ENCODE measurements around the gene SLC7A10.
A peak's percentile ranks its signal among the peaks of the same experiment; 100 is the strongest.

Gene SLC7A10

DNA sequence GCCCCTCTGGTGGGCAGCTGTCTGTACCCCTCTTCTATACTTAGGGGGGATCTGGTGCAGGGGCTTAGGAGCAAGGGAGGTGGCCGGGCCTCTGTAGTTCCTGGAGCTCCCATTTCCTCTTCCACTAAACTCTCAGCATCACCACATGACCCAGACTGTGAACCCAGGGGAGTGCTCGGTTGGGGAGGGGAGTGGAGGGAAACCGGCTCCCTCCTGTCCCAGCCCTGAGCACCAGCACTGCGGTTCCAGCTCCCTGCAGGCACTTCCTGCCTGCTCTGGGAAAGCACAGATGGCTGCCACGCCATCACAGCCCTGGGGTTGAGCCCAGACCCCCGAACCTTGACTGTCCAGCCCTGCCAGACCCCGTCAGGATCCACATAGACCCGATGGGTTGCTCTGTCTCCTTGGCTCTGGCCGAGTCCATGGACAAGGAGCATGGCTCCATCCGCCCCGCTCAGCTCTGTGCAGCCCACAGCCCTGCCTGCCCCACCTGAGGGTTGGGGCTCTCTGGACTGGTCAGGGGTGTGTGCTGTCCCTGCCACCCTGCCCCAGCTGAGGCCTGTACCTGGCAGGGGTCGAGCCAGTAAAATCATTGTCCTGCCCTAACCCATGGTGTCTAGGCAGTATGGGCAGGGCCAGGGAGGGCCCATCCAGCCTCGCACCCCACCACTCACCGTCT, 36.0 kb upstream of the SLC7A10 start:
- Mint-ChIP-seq H3K36me3 (ENCODE audit: low read depth) (no peaks in the 10 kb centered on the region), H3K9me3 (no peaks in the 10 kb centered on the region), H3K4me1 (peaks cover 12% of the 10 kb centered on the region), H3K27me3 (peaks cover 23% of the 10 kb centered on the region), H3K4me3 (no peak overlapping the region), H3K27ac (no peak overlapping the region)
- no peak for DNase-seq
- no peak for ATAC-seq

DNA sequence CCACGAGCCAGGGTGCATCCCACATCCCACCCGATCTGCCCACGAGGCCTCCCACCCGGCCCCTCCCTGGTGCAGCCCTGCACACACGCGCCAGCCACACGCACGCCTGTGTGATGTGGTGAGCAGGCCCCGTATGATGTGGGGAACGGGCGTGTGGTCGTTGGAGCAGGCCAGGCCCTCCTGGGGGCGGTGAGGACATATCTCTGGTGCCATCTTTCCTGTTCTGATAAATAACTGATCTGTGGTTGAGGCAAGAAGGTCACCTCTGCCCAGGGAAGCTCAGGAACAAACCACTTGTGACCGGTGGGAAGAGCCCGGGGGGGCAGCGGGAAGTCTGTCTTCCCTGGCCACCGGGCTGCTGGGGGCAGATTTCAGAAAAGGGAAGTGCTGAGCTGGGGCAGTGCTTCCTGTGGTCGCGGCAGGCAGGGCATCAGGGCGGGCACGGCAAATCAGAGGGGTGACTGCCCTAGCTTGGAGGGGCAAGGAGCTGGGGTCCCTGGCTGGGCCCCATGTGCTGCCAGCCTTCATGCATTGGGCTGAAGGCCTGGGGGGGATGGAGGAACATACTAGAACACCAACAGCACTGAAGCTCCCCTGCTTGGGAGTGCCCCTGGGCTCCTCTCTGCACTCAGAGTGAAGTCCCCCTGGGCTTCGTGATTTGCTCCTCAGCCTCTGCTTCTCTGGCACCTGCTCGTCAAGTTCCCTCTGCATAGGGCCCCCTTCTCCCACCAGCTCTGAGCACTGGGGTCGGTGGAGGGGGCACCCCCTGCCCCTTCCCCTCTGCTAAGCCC, 35.2 kb upstream of the SLC7A10 start:
- DNase-seq (no peak), ATAC-seq (peak; percentile 40)
- no peaks in the 10 kb centered on the region for H3K9me3 Mint-ChIP-seq
- no peaks in the 10 kb centered on the region for H3K36me3 Mint-ChIP-seq (ENCODE audit: low read depth)
- peaks cover 23% of the 10 kb centered on the region for H3K27me3 Mint-ChIP-seq
- peaks cover 12% of the 10 kb centered on the region for H3K4me1 Mint-ChIP-seq
- no peak overlapping the region for H3K27ac Mint-ChIP-seq
- H3K4me3 Mint-ChIP-seq = no peak overlapping the region

DNA sequence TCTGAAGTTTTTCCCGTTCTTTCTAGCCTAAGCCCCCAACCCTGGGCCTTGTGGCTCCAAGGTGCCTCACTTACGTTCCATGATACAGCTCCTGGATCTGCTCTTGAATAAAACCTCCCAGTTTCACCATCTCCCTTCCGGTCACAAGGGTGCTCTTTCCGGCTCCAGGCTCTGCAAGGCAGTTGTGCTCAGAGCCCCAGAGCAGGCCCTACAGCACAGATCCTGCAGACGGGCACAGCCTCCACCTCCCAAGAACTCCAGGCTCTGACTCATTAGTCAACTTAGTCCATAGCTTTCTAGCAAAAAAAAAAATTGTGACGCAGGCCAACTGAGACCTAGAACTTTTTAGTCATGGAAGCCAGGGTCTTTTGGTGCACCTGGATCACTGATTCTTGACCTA, 33.9 kb upstream of the SLC7A10 start:
- no peak overlapping the region for H3K4me3 Mint-ChIP-seq
- H3K36me3 Mint-ChIP-seq (ENCODE audit: low read depth) = no peaks in the 10 kb centered on the region
- no peaks in the 10 kb centered on the region for H3K9me3 Mint-ChIP-seq
- H3K4me1 Mint-ChIP-seq = peaks cover 12% of the 10 kb centered on the region
- H3K27me3 Mint-ChIP-seq = peaks cover 22% of the 10 kb centered on the region
- no peak for ATAC-seq
- H3K27ac Mint-ChIP-seq = no peak overlapping the region
- DNase-seq = no peak

DNA sequence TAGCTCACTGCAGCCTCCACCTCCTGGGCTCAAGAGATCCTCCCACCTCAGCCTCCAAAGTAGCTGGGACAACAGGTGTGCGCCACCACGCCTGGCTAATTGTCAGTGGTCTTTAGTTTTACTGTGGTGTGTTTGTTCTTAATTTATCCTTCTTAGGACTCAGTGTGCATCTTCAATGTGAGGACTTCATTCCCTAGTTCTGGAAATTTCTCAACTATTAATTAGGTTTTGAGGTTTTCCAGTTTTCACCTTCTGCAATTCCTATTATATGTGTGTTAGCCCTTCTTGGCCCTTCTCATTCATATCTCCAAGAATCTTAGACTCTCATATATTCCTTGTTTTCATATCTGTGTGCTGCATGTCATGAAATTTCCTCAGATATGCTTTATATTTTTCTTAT, 32.2 kb upstream of the SLC7A10 start:
- no peak overlapping the region for H3K27ac Mint-ChIP-seq
- no peaks in the 10 kb centered on the region for H3K9me3 Mint-ChIP-seq
- no peak overlapping the region for H3K4me3 Mint-ChIP-seq
- ATAC-seq (no peak), DNase-seq (no peak)
- peaks cover 17% of the 10 kb centered on the region for H3K27me3 Mint-ChIP-seq
- H3K4me1 Mint-ChIP-seq = peaks cover 12% of the 10 kb centered on the region
- H3K36me3 Mint-ChIP-seq (ENCODE audit: low read depth) = no peaks in the 10 kb centered on the region

DNA sequence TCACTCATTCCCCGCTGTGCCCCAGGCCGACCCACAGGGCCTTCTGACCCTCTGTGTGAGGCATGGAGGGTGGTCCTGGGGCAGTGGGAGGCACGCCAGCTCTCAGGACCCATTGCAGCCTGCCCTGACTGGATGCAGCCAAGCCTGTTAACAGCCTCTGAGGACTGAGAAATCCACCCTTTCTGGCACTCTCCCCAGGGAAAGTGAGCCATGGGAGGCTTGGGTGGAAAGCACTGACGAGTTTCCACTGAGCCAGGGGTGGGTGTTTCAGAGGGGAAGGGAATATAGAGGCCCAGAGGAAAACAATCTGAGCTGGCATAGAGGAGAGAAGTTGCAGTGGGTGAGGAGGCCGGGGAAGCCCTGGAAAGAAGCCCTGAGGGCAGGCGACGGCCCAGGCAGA, 30.6 kb upstream of the SLC7A10 start:
- Mint-ChIP-seq H3K9me3 (no peaks in the 10 kb centered on the region), H3K4me1 (peaks cover 5% of the 10 kb centered on the region), H3K27ac (no peak overlapping the region), H3K4me3 (no peak overlapping the region), H3K36me3 (ENCODE audit: low read depth) (no peaks in the 10 kb centered on the region), H3K27me3 (peaks cover 8% of the 10 kb centered on the region)
- no peak for ATAC-seq
- no peak for DNase-seq

DNA sequence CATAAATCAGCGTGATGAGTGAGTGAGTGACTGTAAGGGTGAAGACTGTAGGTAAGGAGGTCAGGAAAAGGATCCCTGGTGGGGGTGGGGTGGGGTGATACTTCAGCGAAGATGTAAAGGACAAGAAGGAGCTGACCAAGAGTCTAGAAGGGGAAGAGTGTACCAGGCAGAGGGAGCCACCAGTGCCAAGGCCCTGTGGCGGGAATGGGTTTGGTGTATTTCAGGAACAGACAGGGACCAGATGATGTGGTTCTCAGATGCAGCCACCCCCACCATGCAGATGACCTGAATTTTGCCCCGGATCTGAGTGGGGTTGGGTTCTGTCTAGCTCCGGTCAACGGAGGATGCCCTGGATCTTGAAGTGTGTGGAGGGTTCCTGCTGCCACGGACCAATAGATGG, 30.1 kb upstream of the SLC7A10 start:
- Mint-ChIP-seq H3K4me3 (no peak overlapping the region), H3K9me3 (no peaks in the 10 kb centered on the region), H3K4me1 (peaks cover 3% of the 10 kb centered on the region), H3K27me3 (peaks cover 6% of the 10 kb centered on the region), H3K27ac (no peak overlapping the region), H3K36me3 (ENCODE audit: low read depth) (no peaks in the 10 kb centered on the region)
- ATAC-seq = no peak
- DNase-seq = no peak

DNA sequence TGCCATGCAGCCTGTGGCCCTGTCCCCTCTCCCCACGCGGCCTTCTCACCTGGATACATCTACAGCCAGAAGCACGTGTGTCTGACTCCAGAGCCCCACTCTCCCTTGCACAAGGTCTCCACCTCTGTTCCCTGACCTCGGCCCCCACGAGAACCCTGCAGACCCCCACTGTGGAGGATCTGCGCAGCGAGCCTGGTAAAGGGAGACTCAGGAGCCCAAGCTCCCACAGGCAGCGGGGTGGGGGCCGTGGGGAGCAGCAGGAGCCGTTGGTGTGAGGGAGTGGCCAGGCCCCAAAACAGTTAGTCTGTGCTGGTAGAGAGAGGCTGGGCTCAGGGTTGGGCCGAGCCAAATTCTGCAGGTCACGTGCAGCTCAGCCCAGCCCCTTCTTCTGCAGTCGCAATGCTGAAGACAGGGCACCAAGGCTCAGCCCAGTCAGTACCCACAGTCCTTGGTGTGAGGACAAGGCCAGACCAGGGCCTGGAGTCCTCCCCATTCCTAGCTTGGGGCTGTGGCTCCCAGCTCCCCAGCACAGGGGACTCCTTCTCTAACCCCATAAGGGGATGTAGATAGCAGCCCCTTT, 28.7 kb upstream of the SLC7A10 start:
- DNase-seq (no peak), ATAC-seq (peak; percentile 22)
- H3K9me3 Mint-ChIP-seq = no peaks in the 10 kb centered on the region
- no peaks in the 10 kb centered on the region for H3K36me3 Mint-ChIP-seq (ENCODE audit: low read depth)
- no peak overlapping the region for H3K4me3 Mint-ChIP-seq
- H3K27me3 Mint-ChIP-seq = peaks cover under 1% of the 10 kb centered on the region
- no peak overlapping the region for H3K27ac Mint-ChIP-seq
- H3K4me1 Mint-ChIP-seq = no peaks in the 10 kb centered on the region

DNA sequence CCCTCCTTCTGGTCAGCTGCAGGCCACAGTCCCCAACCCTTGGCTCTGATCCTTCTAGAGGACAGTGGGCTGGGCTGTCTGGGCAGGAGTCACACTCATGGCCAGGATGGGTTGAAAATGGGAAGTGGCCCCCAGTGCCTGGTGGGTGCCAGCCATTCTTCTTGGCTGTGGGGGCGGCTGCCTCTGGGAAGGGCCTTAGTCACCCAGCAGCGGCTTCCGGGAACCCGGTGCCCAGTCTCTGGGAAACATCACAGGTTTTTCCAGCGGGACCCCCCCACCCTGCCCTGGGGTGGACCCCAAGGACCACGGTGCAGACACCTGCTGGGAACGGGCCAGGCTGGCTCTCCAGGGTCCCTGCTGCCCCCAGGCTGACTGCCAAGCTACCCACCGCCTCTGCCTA, 27.3 kb upstream of the SLC7A10 start:
- no peak for ATAC-seq
- Mint-ChIP-seq H3K36me3 (ENCODE audit: low read depth) (no peaks in the 10 kb centered on the region), H3K4me3 (no peak overlapping the region), H3K27ac (no peak overlapping the region), H3K27me3 (no peaks in the 10 kb centered on the region), H3K4me1 (no peaks in the 10 kb centered on the region), H3K9me3 (no peaks in the 10 kb centered on the region)
- DNase-seq = no peak

DNA sequence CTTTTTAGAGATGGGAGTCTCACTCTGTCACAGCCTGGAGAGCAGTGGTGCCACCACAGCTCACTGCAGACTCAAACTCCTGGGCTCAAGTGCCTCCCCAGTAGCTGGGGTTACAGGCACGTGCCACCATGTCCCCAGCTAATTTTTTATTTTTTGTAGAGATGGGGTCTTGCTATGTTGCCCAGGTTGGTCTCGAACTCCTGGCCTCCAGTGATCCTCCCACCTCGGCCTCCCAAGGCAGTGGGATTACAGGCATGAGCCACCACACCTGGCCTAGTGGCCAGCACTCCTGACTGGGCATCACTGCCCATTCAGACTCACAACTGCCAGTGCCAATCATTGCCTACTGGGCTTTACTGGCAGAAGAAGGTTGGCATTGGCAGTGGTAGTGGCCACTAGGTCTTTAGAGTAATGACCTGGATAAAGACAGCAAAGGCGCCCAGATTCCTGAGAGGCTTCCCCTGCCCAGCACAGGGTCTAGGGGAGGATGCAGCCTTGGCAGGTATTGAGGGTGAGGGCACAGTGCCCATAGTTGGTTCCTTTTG, 26.8 kb upstream of the SLC7A10 start:
- H3K27ac Mint-ChIP-seq = no peak overlapping the region
- no peak overlapping the region for H3K4me3 Mint-ChIP-seq
- H3K9me3 Mint-ChIP-seq = no peaks in the 10 kb centered on the region
- no peaks in the 10 kb centered on the region for H3K4me1 Mint-ChIP-seq
- no peaks in the 10 kb centered on the region for H3K36me3 Mint-ChIP-seq (ENCODE audit: low read depth)
- ATAC-seq = no peak
- H3K27me3 Mint-ChIP-seq = no peaks in the 10 kb centered on the region
- no peak for DNase-seq

DNA sequence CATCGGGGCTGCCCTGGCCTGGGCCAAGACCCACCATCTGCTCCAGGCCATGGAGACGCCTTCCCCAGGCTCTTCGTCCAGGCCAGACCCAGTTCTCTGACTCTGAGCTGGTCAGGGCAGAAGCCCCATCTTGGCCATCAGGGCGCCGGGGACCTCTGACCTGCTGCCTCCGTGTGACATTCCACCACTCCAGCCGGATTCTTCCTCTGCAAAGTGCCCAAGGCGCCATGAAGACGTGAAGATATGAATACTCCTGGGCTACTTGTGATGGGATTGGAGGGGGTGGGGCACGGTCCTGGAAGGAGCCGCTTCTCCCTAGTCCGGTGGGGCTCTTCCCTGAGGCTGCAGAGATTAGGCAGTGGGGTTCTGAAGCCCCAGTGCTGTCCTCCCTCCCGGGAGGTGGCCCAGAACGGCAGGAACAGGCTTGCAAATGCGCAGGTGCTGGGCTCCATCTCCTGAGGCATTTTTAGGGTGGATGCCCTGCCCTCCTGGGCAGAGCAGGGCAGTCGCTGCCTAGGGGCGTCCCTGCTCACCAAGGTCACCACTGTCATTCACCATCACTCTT, 26.0 kb upstream of the SLC7A10 start:
- no peak for ATAC-seq
- Mint-ChIP-seq H3K4me1 (no peaks in the 10 kb centered on the region), H3K27ac (no peak overlapping the region), H3K9me3 (no peaks in the 10 kb centered on the region), H3K36me3 (ENCODE audit: low read depth) (no peaks in the 10 kb centered on the region), H3K4me3 (no peak overlapping the region), H3K27me3 (no peaks in the 10 kb centered on the region)
- DNase-seq = no peak

DNA sequence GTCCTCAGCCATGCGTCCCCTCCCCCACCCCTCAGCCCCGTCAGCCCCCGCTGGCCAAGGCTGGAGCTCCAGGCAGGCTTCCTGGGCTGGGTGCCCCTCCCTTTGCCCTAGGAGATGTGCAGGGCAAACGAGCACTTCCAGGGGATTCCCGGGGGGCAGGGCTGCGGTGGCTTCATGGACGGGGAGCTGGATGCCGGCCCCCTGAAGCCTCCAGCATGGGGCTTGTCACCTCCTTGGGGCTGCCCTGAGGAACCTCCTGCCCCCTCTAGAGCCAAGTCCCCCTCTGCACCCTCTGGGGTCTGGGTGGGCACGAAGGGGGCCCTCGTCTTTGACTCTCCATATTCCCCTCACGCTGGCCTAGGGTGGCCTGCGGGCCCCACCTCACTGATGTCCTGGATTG, 25.4 kb upstream of the SLC7A10 start:
- no peaks in the 10 kb centered on the region for H3K27me3 Mint-ChIP-seq
- no peaks in the 10 kb centered on the region for H3K4me1 Mint-ChIP-seq
- H3K36me3 Mint-ChIP-seq (ENCODE audit: low read depth) = no peaks in the 10 kb centered on the region
- no peaks in the 10 kb centered on the region for H3K9me3 Mint-ChIP-seq
- H3K4me3 Mint-ChIP-seq = no peak overlapping the region
- no peak overlapping the region for H3K27ac Mint-ChIP-seq
- DNase-seq (no peak), ATAC-seq (no peak)

DNA sequence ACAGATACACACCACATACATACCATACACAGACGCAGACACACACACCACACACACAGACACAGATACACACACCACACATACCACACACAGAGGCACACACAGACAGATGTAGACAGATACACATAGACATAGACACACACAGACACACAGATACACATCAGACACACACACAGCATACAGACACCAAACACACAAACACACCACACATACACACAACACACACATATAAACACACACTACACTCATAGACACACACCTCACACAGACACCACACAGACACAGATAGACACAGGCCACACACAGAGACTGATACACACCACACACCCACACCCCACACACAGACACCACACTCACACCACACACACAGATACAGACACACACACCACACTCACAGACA, 24.9 kb upstream of the SLC7A10 start:
- Mint-ChIP-seq H3K4me1 (no peaks in the 10 kb centered on the region), H3K27ac (no peak overlapping the region), H3K27me3 (no peaks in the 10 kb centered on the region), H3K36me3 (ENCODE audit: low read depth) (no peaks in the 10 kb centered on the region), H3K9me3 (no peaks in the 10 kb centered on the region), H3K4me3 (no peak overlapping the region)
- ATAC-seq (no peak), DNase-seq (no peak)

DNA sequence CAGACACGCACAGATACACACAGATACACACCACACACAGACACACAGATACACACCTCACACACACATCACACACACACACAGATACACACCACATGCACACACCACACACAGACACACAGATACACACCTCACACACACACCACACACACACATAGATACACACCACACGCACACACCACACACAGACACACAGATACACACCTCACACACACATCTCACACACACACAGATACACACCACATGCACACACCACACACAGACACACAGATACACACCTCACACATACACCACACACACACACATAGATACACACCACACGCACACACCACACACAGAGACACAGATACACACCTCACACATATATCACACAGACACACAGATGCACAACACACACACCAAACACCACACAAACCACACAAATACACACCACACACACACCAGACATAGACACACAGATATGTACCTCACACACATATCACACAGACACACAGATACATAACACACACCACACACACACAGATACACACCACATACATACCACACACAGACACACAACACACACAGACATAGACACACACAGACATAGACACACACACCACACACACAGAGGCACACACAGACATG, 24.2 kb upstream of the SLC7A10 start:
- DNase-seq (no peak), ATAC-seq (no peak)
- Mint-ChIP-seq H3K36me3 (ENCODE audit: low read depth) (no peaks in the 10 kb centered on the region), H3K4me3 (no peak overlapping the region), H3K9me3 (peaks cover 3% of the 10 kb centered on the region), H3K4me1 (no peaks in the 10 kb centered on the region), H3K27ac (no peak overlapping the region), H3K27me3 (no peaks in the 10 kb centered on the region)

DNA sequence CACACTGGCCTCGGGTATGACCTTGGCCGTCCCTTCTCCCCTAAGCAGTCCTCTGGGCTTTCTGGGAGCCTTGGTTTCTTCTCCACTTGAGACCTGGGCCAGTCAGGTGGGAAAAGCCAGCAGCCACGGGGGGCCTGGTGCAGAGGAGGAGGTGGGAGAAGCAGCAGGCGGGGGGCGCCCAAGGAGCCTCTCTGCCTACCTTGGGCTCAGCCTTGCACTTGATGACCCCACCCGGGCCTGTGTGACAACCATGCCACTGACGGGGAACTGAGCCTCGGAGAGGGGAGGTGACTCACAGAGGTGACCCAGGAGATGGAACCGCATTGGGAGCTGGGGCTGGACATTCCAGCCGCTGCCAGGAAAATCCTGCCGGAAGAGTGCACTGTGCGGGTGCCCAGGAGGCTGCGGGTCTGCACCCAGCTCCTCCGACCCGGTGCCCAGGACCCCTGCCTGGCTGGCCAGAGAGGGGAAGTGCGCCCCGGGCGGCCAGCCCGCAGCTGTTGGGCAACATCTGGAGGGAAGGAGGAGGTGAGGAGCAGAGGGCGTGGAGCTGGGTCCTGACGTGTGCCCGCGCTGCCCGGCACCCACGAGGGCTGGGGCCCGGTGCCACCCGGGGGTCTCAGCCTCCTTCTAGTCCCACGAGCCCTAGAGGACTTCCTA, 23.4 kb upstream of the SLC7A10 start:
- Mint-ChIP-seq H3K4me1 (no peaks in the 10 kb centered on the region), H3K36me3 (ENCODE audit: low read depth) (no peaks in the 10 kb centered on the region)
- peak; percentile 38 for ATAC-seq

More for the DNA sequence above, 23.4 kb upstream of the SLC7A10 start:
- Mint-ChIP-seq H3K27me3 (peaks cover 2% of the 10 kb centered on the region), H3K4me3 (no peak overlapping the region), H3K9me3 (peaks cover 6% of the 10 kb centered on the region), H3K27ac (no peak overlapping the region)
- no peak for DNase-seq
